ENCODE data around the gene PRKG2. TPM values are rescaled to one million over a fixed set of nuclear protein-coding genes. Genes with fewer than 3 reads are reported as not detected.

Gene PRKG2
- total RNA-seq, 1 experiment from 2014 or later, result 1.9 TPM

DNA sequence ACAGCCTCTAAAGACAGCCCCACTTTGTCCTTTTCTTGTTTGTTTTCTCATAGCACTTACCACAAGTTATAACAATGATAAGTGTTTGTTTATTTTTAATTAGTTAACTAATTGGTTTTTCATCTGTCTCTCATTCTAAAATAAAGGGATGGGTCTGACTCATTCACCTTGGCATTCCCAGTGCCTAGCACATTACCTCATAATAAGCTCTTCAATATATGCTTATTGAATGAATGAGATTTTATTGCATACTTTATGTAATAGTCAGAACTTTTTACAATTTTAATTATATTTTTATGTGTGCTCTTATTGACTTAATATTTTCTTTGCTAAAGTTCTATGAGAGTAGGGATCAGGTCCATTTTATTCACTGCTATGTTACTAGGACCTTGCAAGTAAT lies 22.8 kb upstream of the PRKG2 start:
- no peak overlapping the region for H2AK5ac ChIP-seq (ENCODE audit: insufficient read length, low read length)
- Mint-ChIP-seq H3K4me1 (no peaks in the 10 kb centered on the region), H3K4me3 (no peak overlapping the region), H3K27ac (no peak overlapping the region), H3K9me3 (no peaks in the 10 kb centered on the region), H3K36me3 (ENCODE audit: insufficient read depth in 1 of 3, low read depth in 3 of 3) (no peaks in the 10 kb centered on the region), H3K27me3 (ENCODE audit: low read depth) (no peaks in the 10 kb centered on the region)
- no peak overlapping the region for H3K27ac ChIP-seq (ENCODE audit: insufficient read length, low read depth, low read length)
- no peak overlapping the region for H3K9ac ChIP-seq (ENCODE audit: extremely low read depth, insufficient read length, low read length)
- H4K91ac ChIP-seq (ENCODE audit: insufficient read length, low read depth, low read length), result no peak overlapping the region
- H3K14ac ChIP-seq (ENCODE audit: insufficient read depth, low read length), result no peak overlapping the region
- no peak overlapping the region for H2BK5ac ChIP-seq (ENCODE audit: insufficient read length, low read length)
- H3K4ac ChIP-seq (ENCODE audit: low read depth, low read length), result no peak overlapping the region
- no peaks in the 10 kb centered on the region for H3K79me2 ChIP-seq (ENCODE audit: insufficient read depth, low read length)
- H3T11ph ChIP-seq (ENCODE audit: low read length), result no peak overlapping the region
- H2BK12ac ChIP-seq (ENCODE audit: insufficient read length, low read depth, low read length), result no peak overlapping the region
- H3K23ac ChIP-seq (ENCODE audit: insufficient read length, low read depth, low read length), result no peak overlapping the region
- H3K18ac ChIP-seq (ENCODE audit: insufficient read length, low read depth, low read length), result no peak overlapping the region
- H3K4me1 ChIP-seq (ENCODE audit: insufficient read depth, low read length), result no peaks in the 10 kb centered on the region
- H3K23me2 ChIP-seq (ENCODE audit: insufficient read length, low read depth, low read length, poor library complexity, severe bottlenecking), result no peaks in the 10 kb centered on the region
- no peak overlapping the region for H2AFZ ChIP-seq (ENCODE audit: low read length)
- H2BK15ac ChIP-seq (ENCODE audit: low read depth, low read length), result no peak overlapping the region
- no peak overlapping the region for H3K56ac ChIP-seq (ENCODE audit: insufficient read length, low read depth, low read length)
- H3K79me1 ChIP-seq (ENCODE audit: insufficient read depth, low read depth, low read length, poor library complexity, severe bottlenecking), result no peaks in the 10 kb centered on the region
- TF ChIP-seq, protein P1, sequence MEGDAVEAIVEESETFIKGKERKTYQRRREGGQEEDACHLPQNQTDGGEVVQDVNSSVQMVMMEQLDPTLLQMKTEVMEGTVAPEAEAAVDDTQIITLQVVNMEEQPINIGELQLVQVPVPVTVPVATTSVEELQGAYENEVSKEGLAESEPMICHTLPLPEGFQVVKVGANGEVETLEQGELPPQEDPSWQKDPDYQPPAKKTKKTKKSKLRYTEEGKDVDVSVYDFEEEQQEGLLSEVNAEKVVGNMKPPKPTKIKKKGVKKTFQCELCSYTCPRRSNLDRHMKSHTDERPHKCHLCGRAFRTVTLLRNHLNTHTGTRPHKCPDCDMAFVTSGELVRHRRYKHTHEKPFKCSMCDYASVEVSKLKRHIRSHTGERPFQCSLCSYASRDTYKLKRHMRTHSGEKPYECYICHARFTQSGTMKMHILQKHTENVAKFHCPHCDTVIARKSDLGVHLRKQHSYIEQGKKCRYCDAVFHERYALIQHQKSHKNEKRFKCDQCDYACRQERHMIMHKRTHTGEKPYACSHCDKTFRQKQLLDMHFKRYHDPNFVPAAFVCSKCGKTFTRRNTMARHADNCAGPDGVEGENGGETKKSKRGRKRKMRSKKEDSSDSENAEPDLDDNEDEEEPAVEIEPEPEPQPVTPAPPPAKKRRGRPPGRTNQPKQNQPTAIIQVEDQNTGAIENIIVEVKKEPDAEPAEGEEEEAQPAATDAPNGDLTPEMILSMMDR (conservative IDR thresholded peaks at IDR 0.05), result no peak
- no peak overlapping the region for H4K5ac ChIP-seq (ENCODE audit: insufficient read length, low read depth, low read length)
- no peak overlapping the region for H4K8ac ChIP-seq (replicated peaks; ENCODE audit: insufficient read length, low read depth, low read length)
- H2BK20ac ChIP-seq (ENCODE audit: low read depth, low read length, poor library complexity, severe bottlenecking), result no peak overlapping the region
- H3K27me3 ChIP-seq (ENCODE audit: insufficient read depth, low read length), result no peaks in the 10 kb centered on the region
- H2BK120ac ChIP-seq (ENCODE audit: low read depth, low read length, poor library complexity, severe bottlenecking), result no peak overlapping the region
- H4K20me1 ChIP-seq (ENCODE audit: control insufficient read depth, insufficient read depth, insufficient read length), result no peaks in the 10 kb centered on the region
- no peaks in the 10 kb centered on the region for H3K9me3 ChIP-seq (ENCODE audit: control insufficient read depth, low read depth, low read length)
- no peak for DNase-seq
- no peak overlapping the region for H3K4me2 ChIP-seq (ENCODE audit: insufficient read depth, insufficient read length, low read length)

Measured in H9 (cell line).